Suprapubic skin (tissue), 4 donors: ENCODE measurements around the gene ST3GAL4. TPM values are rescaled to one million over a fixed set of nuclear protein-coding genes. Genes with fewer than 3 reads are reported as not detected.
"Not testable (repeated sequence)": the region's sequence is repeated elsewhere in the genome, so short reads cannot be mapped to it uniquely, and the experiment has no call there.

Experiments used
- DNase-seq, 2 donors: peaks; one replicate each; pipeline ENCODE4 v3.0.0-alpha.2; 2019; ENCODE audit warnings: low spot score in 2 of 2
- H3K27ac ChIP-seq: fragments of 200-600 bp; sonication (generic); one replicate; pipeline ENCODE4 v1.5.1; 2019
- H3K27me3 ChIP-seq: fragments of 200-600 bp; sonication (generic); one replicate; pipeline ENCODE4 v1.5.1; 2019
- H3K36me3 ChIP-seq: fragments of 200-600 bp; sonication (generic); one replicate; pipeline ENCODE4 v1.5.1; 2019
- H3K4me1 ChIP-seq: fragments of 200-600 bp; sonication (generic); one replicate; pipeline ENCODE4 v1.5.1; 2019
- H3K4me3 ChIP-seq: fragments of 200-600 bp; sonication (generic); one replicate; pipeline ENCODE4 v1.5.1; 2019; ENCODE audit warnings: mild to moderate bottlenecking
- H3K9me3 ChIP-seq: fragments of 200-600 bp; sonication (generic); one replicate; pipeline ENCODE4 v1.5.1; 2019
- EP300 ChIP-seq: sonication (generic); formaldehyde crosslinking; IDR thresholded peaks from one replicate; pipeline ENCODE4 v1.6.1; 2017; ENCODE audit warnings: antibody characterized with exemption
- POLR2A ChIP-seq, 2 donors: fragments of 450-650 bp; IDR thresholded peaks; one replicate each; pipeline ENCODE4 v1.6.1; 2017; ENCODE audit warnings: antibody characterized with exemption in 2 of 2, mild to moderate bottlenecking in 2 of 2, moderate library complexity in 2 of 2
- POLR2AphosphoS5 ChIP-seq, 3 donors: sonication (generic); formaldehyde crosslinking; IDR thresholded peaks; one replicate each; pipeline ENCODE4 v1.6.1; 2017; ENCODE audit warnings: antibody characterized with exemption in 3 of 3
- WGBS: methylation state at CpG from one replicate; pipeline ENCODE4 v1.1.5; 2018; 5-methylcytosine and 5-hydroxymethylcytosine counted together
- total RNA-seq, 4 donors: library from RNA; depleted of rRNA; stranded (reverse); fragments of >200 nt; gene quantifications; one replicate each; pipeline ENCODE4 v1.1.0, GENCODE V29; 2016
- TF ChIP-seq, protein P1 (sequence below), 2 donors: fragments of 200-600 bp in 1 of 2; fragments of 450-650 bp in 1 of 2; sonication (generic) in 1 of 2; IDR thresholded peaks; one replicate each; pipeline ENCODE4 v1.5.1; 2016 to 2019; ENCODE audit warnings: antibody characterized with exemption in 2 of 2, mild to moderate bottlenecking in 1 of 2, moderate library complexity in 1 of 2

ST3GAL4 gene
- total RNA-seq, 4 donors from 2014 or later, result 23.6 to 30.9 (median 26.9) TPM

- no peak for TF ChIP-seq POLR2A (IDR thresholded peaks at IDR 0.05)
- no peak for TF ChIP-seq POLR2AphosphoS5 (IDR thresholded peaks at IDR 0.05)
- 84% methylated on average over 3 of the region's 3 CpGs for WGBS
These were observed 14.5 kb downstream of the ST3GAL4 start for GRCh38 chr11:126370016-126370415.

GRCh38 chr11:126371595-126371994 is 16.1 kb downstream of the ST3GAL4 start:
- Histone ChIP-seq H3K4me1 (peaks cover 25% of the 10 kb centered on the region), H3K27ac (no peak overlapping the region), H3K4me3 (no peak overlapping the region), H3K9me3 (no peaks in the 10 kb centered on the region), H3K27me3 (no peaks in the 10 kb centered on the region), H3K36me3 (no peaks in the 10 kb centered on the region)
- TF ChIP-seq, protein P1, sequence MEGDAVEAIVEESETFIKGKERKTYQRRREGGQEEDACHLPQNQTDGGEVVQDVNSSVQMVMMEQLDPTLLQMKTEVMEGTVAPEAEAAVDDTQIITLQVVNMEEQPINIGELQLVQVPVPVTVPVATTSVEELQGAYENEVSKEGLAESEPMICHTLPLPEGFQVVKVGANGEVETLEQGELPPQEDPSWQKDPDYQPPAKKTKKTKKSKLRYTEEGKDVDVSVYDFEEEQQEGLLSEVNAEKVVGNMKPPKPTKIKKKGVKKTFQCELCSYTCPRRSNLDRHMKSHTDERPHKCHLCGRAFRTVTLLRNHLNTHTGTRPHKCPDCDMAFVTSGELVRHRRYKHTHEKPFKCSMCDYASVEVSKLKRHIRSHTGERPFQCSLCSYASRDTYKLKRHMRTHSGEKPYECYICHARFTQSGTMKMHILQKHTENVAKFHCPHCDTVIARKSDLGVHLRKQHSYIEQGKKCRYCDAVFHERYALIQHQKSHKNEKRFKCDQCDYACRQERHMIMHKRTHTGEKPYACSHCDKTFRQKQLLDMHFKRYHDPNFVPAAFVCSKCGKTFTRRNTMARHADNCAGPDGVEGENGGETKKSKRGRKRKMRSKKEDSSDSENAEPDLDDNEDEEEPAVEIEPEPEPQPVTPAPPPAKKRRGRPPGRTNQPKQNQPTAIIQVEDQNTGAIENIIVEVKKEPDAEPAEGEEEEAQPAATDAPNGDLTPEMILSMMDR (IDR thresholded peaks at IDR 0.05), result no peak
- TF ChIP-seq POLR2AphosphoS5 (IDR thresholded peaks at IDR 0.05), result no peak
- WGBS, result 83% methylated on average over 7 of the region's 7 CpGs
- no peak for DNase-seq

More at GRCh38 chr11:126370016-126370415, 14.5 kb downstream of the ST3GAL4 start:
- DNase-seq, result no peak
- H3K4me1 ChIP-seq, result peaks cover 40% of the 10 kb centered on the region
- no peak overlapping the region for H3K27ac ChIP-seq
- no peaks in the 10 kb centered on the region for H3K9me3 ChIP-seq
- no peaks in the 10 kb centered on the region for H3K27me3 ChIP-seq
- H3K36me3 ChIP-seq, result no peaks in the 10 kb centered on the region
- H3K4me3 ChIP-seq, result no peak overlapping the region

DNA sequence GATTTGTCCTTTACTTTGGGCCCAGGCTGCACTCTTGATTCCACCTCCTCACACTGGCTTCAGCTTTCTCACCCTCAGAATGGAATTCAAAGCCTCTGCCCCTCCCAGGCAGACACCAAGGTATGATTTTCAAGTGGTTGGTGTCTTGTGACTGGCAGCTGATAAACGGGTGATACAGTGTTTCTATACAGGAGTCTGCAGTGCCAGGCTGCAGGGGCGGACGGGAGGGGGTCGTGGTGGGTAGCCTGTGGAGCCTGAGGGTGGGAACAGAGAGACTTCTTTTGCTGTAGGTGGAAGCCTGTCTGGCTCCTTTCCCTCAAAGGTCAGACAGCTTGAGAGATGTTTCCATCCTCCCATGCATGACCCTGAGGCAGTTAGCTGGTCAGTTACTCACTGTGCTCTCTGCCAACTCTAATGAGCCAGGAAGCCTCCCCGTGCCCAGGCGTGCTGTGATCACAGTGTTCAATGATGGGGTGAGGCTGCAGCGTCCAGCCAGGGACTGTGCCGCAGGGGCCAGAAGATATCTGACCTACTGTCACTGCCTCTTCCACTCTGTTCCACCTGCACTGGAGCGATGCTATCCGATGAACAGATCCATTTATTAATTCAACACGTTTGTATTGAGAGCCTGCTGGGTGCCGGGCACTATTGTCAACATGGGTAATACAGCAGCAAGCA is 18.0 kb downstream of the ST3GAL4 start:
- H3K4me1 ChIP-seq, result peaks cover 12% of the 10 kb centered on the region
- not testable (repeated sequence) for H3K36me3 ChIP-seq, H3K4me3 ChIP-seq, H3K27ac ChIP-seq, H3K27me3 ChIP-seq, H3K9me3 ChIP-seq
- 56% methylated on average over 9 of the region's 12 CpGs for WGBS
- DNase-seq, result peak in 1 of 2 donors; percentile 17

GRCh38 chr11:126374562-126375300 is 19.2 kb downstream of the ST3GAL4 start:
- H3K27me3 ChIP-seq, H3K9me3 ChIP-seq, H3K4me3 ChIP-seq, H3K27ac ChIP-seq, H3K36me3 ChIP-seq: not testable (repeated sequence)
- peak in 1 of 2 donors; percentile 47 for DNase-seq
- 78% methylated on average over 20 of the region's 28 CpGs for WGBS
- H3K4me1 ChIP-seq, result peaks cover 10% of the 10 kb centered on the region

DNA sequence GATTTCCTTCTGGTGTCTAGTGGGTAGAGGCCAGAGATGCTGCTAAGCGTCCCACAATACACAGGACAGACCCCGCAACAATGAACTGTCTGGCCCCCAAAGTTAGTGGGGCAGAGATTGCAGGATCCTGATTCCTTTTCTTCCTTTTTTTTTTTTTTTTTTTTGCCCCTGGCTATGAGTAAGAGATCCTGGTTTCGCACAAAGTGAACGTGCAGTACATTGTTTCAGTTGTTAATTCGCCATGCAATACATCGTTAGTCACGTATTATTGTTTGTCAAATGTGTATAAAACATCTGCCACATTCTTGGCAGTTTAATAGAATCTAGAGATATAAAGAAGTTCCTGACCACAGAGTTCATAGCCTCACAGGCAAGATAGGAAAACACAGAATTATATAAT is 20.2 kb downstream of the ST3GAL4 start:
- no peak overlapping the region for H3K4me3 ChIP-seq
- no peaks in the 10 kb centered on the region for H3K9me3 ChIP-seq
- H3K4me1 ChIP-seq, result peaks cover 10% of the 10 kb centered on the region
- TF ChIP-seq POLR2AphosphoS5 (IDR thresholded peaks at IDR 0.05) (no peak), POLR2A (IDR thresholded peaks at IDR 0.05) (no peak)
- WGBS, result 81% methylated on average over 7 of the region's 7 CpGs
- no peak overlapping the region for H3K27ac ChIP-seq
- no peaks in the 10 kb centered on the region for H3K27me3 ChIP-seq
- no peaks in the 10 kb centered on the region for H3K36me3 ChIP-seq
- DNase-seq, result peak in 1 of 2 donors; percentile 26

- no peak overlapping the region for H3K27ac ChIP-seq
- H3K4me3 ChIP-seq, result no peak overlapping the region
- H3K27me3 ChIP-seq, result no peaks in the 10 kb centered on the region
- 71% methylated on average over 4 of the region's 4 CpGs for WGBS
- peaks cover 16% of the 10 kb centered on the region for H3K4me1 ChIP-seq
- peak in 1 of 2 donors; percentile 14 for DNase-seq
- H3K36me3 ChIP-seq, result no peaks in the 10 kb centered on the region
- TF ChIP-seq POLR2A (IDR thresholded peaks at IDR 0.05), result no peak
- TF ChIP-seq, protein P1 (IDR thresholded peaks at IDR 0.05), result no peak
- TF ChIP-seq POLR2AphosphoS5 (IDR thresholded peaks at IDR 0.05), result no peak
- no peak for TF ChIP-seq EP300
- no peaks in the 10 kb centered on the region for H3K9me3 ChIP-seq
These were observed 23.3 kb downstream of the ST3GAL4 start for GRCh38 chr11:126378763-126379162.

GRCh38 chr11:126380909-126381308 is 25.4 kb downstream of the ST3GAL4 start:
- Histone ChIP-seq H3K4me3 (no peak overlapping the region), H3K4me1 (peaks cover 34% of the 10 kb centered on the region), H3K9me3 (no peaks in the 10 kb centered on the region), H3K27ac (no peak overlapping the region), H3K36me3 (no peaks in the 10 kb centered on the region), H3K27me3 (no peaks in the 10 kb centered on the region)
- 95% methylated on average over 3 of the region's 4 CpGs for WGBS
- peak in 1 of 2 donors; percentile 40 for DNase-seq
- no peak for TF ChIP-seq POLR2A (IDR thresholded peaks at IDR 0.05)
- TF ChIP-seq, protein P1 (IDR thresholded peaks at IDR 0.05), result no peak
- TF ChIP-seq POLR2AphosphoS5 (IDR thresholded peaks at IDR 0.05), result no peak
- TF ChIP-seq EP300, result no peak

DNA sequence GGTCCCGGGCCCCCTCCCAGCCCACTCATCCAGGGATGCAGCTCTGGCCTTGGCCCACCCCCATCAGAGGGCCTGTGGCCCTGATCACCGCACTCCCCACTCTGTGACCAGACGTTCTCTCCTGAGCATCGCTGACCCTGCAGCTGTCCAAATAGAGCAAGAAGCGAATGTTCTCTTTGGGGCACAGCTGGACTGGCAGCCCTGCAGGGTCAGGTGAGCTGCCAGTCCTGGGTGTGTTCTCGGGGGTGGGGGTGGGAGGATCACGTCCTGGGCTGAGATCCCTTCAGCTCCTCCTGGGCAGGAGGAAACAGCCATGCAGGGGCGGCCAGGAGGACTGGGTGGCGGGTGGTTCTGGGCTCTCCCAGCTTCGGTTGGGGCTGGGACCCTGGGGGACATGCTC is 26.5 kb downstream of the ST3GAL4 start:
- not testable (repeated sequence) for H3K4me3 ChIP-seq, H3K27ac ChIP-seq, H3K27me3 ChIP-seq, H3K36me3 ChIP-seq, H3K9me3 ChIP-seq
- peaks cover 44% of the 10 kb centered on the region for H3K4me1 ChIP-seq
- peak in 1 of 2 donors; percentile 5 for DNase-seq
- 69% methylated on average over 5 of the region's 10 CpGs for WGBS

DNA sequence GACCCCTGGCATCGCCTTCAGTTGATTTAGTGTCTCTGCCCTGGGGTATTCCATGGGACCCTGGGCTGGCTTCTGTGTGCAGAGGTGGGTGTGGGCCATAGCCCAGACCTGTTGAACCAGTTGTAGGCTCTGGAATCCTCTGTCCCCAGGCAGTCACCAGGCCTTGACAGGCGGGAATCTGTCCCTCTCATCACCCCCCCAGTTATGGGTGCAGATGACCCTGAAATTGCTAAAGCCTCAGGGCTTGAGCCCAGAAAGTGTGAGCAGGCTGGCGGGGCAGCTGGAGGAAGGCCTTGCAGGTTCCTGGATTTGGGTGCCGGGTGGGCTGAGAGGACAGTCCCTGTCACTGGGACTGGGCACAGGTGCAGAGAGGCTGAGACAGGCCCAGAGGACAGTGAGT is 27.2 kb downstream of the ST3GAL4 start:
- WGBS, result 57% methylated on average over 2 of the region's 4 CpGs
- peaks cover 50% of the 10 kb centered on the region for H3K4me1 ChIP-seq
- DNase-seq, result peak in 1 of 2 donors; percentile 48
- H3K36me3 ChIP-seq, H3K27ac ChIP-seq, H3K27me3 ChIP-seq, H3K9me3 ChIP-seq, H3K4me3 ChIP-seq: not testable (repeated sequence)
